Stimulated activated CD8-positive, alpha-beta memory T cell treated with anti-CD3 and anti-CD28 coated beads, Interleukin-12 subunit alpha, Interleukin-12 subunit beta, amount 100 ng/mL, for 24 hours (primary cell): ENCODE results near the gene CCR1.
"Not testable (repeated sequence)": the region's sequence is repeated elsewhere in the genome, so short reads cannot be mapped to it uniquely, and the experiment has no call there.

Experiments
- DNase-seq: peaks from one replicate; pipeline ENCODE4 v3.0.0-alpha.2; 2020; ENCODE audit errors: extremely low read depth

Gene CCR1

DNA sequence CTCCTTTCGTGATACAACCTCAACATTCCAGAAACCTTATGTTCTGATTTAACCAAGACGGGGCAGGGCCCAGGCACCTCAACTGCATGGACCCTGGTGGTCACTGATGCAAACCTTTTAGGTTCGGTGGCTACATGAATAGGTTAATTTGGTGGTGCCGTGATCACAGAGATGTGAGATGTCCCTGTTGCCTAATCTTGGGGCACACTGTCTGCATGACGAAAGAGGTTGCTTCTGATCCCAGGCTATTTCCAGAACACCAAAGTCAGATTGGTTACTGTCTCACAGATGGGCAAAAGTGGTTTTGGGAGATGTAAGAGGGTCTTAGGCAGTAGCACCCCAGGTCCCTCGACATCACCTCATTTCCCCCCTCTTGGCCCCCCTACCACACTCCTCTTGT, 4.0 kb upstream of the CCR1 start:
- no peak for DNase-seq

DNA sequence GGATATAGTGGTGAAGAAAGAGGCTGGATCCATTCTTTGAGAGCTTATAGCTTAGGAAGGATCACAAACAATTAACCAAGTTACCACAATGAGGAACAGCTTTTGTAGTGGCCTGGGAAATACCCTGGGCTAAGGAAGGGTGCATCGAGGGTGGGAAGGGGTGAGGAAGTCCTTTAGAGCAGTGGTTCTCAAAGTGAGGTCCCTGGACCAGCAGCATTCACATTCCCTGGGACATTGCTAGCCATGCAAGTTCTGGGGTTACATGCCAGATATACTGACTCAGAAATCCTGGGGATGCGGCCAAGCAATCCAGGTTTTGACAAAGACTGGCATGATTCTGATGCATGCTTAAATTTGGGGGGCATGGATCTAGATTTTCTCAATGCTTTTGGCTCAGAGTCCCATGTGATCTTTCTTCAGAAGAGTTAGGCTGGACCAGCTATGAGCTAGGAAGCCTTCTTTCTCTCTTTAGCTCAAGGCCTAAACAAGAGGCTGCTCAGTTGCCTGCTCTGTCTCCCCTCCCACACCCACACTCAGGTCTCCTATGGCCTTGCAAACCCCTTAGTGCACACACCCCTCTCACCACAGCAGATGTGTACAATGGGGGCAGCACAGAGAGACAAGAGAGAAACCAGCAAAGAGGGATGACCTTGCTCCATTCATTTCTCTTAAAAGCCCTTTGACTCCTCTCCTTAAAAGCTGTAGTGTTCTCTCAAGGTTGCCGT, 1.8 kb upstream of the CCR1 start:
- DNase-seq = no peak

DNA sequence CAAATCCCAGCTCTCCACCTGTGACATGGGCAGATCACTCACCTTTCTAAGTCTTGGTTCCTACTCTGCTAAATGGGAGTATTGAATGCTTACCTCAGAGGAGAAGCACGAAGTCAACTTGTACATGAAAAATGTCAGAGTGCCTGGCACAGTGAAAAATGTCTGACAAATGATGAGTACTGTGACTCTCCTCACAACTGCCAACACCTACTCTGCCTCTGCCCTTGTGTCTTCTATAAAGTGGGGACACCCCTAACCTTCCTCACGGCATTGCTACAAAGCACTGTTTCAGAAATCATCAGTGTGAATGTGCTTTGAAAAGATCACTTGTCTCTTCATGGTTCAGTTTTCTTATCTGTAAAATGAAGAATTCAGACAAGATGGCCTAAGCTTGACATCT, 940 bp upstream of the CCR1 start:
- no peak for DNase-seq

DNA sequence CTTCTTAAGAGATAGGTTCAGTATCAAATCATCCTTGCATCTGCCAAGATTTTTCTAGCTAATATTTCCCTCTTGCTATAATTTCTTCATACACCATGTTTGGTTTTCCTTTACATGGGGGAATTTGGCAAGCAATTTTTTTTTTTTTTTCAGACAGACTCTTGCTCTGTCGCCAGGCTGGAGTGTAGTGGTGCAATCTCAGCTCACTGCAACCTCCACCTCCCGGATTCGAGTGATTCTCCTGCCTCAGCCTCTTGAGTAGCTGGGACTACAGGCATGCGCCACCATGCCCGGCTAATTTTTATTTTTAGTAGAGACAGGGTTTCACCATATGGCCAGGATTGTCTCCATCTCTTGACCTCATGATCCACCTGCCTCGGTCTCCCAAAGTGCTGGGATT, 599 bp downstream of the CCR1 start:
- DNase-seq = not testable (repeated sequence)

DNA sequence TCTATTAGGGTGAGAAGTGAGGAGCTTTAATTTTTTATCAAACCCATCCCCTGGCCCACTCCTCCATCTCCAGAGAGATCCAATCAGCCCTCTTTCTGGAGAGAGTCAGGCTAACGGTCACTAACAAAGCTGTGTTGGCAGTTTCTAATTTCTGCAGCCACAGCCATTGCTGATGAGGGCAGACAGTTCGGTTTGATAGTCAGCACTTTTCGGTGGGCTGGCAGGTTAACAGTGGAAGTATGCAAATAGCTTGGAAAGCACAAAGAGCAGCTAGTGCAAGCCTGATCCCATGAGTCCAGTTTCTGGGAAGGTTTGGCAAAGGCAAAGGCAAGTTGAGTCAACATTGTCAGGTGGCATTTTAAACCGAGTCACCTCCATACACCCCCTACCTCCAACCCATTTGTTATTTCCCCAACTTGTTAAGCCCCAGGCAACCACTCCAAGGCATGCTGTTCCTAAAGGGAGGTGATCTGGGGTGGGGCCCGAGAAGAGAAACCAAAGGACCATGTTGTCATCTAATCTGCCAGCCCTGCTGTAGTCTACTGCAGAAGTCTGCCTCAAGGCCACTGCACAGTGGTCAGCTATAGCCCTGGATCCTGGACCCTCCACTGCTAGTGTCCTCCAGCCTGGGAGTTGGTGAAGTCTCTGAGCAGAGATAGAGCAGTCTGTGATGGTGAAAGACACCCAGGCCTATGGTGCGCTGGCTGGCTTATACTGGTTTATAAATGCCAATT, 1.7 kb downstream of the CCR1 start:
- no peak for DNase-seq

DNA sequence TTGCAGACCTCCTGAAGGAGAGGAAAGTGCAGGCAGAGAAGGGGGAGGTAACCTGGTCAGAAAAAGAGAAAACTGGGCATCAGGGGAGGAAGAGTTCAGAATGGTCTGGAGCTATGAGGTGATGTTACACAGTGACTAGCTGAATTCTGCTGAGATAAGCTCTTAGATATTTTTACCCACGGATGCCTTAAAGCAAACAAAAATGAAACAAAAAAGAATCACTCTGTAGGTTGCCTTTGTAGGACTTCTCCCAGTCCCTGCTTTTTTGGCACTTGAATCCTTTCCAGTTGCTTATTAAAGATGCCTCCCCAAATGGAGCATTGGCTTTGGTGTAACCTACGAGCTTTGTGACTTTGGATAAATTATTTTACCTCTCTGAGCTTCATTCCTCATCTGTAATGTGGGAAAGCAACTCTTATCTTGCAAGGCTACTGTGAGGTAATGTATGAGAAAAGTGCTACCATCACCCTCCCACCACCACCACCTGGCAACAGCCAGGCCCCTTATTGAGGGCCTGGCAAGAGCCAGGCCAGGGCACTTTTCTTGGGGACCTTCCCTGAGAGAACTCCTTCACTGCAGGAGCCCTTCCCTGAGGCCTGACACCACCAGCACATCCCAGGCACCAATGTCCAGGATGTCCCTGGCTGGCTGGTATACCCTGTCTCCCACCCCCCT, 2.7 kb downstream of the CCR1 start:
- DNase-seq = no peak

DNA sequence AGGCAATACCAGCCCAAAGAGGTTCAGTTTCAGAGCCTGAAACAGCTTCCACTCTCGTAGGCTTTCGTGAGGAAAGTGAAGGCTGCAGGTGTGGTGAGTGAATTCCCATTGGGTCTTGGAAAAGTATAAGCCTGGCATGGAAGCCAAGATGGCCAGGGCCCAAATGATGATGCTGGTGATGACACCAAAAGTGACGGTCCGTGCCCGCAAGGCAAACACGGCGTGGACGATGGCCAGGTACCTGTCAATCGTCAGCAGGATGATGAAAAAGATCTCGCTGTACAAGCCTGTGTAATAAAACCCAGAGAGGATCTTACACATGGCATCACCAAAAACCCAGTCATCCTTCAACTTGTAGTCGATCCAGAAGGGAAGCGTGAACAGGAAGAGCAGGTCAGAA, 4.4 kb downstream of the CCR1 start:
- no peak for DNase-seq

DNA sequence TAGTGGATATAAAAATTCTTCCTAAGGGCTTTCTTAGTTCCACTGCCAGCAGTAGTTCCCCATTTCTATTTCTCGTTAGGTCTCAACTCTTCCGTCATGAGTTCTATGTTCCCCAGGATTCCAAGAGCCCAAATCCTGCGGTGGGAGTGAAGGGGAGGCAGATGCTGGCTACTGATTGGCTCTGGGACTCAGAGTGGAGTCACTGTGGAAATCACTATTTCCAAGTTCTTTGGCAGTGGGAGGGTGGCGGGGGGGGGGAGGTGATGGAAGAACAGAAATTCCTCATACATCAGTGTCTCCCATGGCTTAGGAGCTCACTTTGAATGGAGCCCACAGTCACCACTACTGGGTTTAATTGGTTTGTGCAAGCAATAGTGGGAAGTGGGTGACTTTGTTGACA, 5.6 kb downstream of the CCR1 start:
- DNase-seq = no peak

DNA sequence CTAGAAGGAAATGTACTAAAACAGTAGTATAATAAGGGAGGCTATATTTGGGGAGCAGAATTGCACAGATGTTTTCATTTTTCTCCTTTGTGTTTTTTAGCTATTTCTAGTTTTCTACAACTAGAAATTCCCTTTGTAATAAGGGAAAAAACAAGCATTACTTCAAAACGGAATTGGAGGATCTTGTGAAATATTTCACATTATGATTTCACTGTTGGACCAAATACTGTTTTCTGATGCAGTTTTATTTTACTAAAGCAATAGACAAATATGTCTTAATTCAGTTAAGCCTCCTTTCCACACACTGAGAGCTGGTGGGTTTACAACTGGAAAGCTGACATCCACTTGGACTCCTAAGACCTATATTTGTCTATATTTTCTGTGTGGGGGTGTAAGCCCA, 7.3 kb downstream of the CCR1 start:
- no peak for DNase-seq

DNA sequence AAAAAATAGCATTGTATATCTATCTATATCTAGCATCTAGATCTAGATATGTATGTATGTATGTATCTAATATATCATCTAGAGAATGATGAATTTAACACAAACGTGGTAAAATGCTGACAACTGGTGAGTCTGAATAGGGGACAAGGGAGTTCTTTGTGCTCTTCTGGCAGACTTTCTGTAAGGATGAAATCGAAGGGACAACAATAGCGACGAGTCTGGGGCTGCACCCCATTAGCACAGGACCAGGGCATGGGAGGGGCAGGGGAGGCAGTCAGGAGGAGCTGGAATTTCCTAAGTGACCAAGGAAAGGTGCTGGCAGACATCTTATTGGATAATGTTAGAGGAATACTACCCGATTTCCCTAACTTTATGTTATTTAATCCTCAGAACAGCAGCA, 7.9 kb downstream of the CCR1 start:
- DNase-seq = no peak

DNA sequence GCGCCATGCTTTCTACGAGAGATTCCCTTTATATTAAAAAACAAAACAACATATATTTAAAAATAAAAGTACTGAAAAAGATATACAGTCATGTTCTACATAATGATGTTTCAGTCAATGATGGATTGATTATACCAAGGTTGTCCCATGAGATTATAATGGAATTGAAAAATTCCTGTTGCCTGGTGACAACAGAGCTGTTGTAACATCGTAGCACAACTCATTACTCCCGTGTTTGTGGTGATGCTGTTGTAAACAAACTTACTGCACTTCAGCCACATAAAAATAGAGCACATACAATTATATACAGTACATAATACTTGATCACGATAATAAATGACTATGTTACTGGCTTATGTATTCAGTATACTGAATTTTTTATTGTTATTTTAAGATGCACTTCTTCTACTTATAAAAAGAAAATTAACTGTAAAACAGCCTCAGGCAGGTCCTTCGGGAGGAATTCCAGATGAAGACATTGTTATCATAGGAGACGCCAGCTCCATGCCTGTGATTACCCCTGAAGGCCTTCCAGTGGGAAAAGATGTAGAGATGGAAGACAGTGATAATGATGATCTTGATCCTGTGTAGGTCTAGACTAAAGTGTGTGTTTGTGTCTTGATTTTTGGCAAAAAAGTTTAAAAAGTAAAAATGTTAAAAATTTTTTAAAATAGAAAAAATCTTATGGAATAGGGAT, 11.7 kb downstream of the CCR1 start:
- no peak for DNase-seq

DNA sequence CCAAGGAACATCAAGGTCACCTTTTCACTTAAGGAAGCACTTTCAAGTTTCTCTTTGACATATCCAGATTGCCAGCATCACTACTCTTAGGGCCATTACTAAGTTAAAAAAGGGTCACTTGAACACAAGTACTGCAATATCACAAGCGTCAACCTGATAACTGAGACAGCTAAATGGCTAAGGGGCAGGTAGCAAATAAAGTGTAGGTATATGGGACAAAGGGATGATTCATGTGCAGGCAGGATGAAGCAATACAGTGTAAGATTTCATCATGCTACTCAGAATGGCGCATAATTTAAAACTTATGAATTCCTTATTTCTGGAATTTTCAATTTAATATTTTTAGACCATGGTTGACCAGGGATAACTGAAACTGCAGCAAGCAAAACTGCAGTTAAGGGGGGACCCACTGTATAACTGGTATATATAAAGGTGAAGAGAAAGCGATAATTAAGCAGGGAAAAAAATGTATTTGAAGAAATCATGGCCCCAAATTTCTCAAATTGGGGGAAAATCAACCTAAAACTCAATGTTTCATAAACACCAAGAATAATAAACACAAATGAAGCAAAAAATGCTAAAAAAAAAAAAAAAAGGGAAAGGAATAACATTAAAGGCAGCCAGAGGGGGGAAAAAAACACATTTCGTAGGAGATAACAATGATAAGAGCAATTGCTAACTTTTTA, 13.1 kb downstream of the CCR1 start:
- DNase-seq = no peak

DNA sequence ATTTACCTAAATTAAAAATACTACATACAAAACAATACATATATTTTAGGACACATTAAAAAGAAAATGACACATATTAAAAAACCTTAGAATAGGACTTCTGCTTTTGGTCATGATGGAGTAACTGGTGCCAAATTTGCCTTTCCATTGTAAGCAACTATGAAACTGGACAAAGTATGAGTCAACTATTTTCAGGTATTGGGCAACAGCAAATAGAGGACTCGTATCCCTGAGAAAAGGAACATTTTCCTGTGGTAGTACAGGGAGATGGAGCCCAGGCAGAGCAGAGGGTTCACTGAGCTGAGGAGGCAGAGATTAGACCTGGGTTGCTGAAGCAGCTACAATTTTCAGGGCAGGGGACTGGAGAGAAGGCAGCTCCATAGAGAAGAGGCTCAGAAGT, 14.7 kb downstream of the CCR1 start:
- no peak for DNase-seq

DNA sequence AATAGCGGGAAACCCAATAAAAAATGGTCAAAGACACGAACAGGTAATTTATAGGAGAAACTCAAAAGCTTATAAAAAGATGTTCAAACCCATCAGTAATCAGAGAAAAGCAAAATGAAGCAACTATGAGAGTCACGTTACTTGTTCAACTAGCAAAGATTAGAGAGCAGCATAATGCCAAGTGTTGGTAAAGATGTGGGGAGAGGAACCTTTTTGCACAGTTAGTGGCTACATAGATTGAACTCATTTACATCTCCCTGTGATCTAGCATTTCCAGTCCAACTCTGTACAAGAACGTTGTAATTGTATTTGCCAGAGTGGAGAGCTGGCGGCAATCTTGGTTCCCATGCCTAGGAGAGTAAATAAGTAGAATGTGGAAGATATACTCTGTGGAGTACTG, 15.2 kb downstream of the CCR1 start:
- DNase-seq = no peak

DNA sequence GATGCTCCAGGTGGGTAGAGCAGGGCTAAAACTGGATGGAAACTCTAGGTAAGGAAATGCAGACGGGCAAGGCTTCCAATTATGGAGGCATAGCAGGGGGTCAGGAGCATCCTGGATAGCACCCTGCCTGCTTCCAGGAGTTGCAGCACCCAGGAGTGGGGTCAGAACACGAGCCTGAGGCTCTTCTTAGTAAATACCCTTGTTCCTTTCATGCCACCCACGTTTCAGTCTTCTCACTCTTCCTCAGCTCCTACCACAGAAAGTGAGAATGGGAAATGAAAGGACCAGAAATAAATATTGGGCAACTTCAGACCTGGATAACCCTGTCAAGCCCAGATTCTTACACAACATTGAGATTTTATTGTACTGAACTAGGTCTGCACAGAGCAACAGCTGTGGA, 16.4 kb downstream of the CCR1 start:
- DNase-seq = no peak

DNA sequence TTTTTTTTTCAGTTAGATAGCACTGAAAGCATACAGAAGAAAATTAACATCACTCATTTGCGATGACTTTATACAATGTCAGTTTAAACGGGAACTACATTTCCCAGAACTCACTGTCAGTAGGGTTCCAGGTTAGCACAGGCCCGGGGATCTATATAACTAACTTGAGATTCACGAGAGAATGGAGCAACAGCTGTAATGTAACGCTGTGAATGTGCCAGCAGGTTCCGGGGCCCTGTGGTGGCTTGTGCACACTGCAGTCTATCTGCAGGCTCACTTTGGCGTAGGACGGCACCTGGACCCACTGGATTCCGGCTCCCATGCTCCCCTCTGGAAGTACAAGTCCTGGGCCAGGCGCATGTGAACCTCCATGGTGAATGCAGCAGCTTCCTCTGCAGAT, 19.4 kb downstream of the CCR1 start:
- no peak for DNase-seq

DNA sequence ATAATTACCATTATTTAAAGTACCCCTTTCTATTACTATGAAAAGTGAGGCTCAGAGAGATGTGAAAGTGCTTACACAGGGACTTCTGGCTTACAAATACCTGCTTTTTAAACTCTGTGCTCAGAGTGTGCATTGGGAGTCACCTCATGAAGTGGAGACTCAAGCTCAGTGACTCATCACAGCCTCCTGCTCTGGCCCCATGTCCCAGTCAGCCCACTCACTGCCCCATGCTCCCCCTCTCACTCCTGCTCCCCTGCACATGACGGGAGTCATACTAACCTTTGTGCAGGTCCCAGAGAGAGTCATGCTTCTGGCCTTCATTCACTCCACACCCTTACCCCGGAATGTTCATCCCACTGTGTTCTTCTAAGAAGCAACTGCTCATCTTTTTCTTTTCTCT, 20.2 kb downstream of the CCR1 start:
- DNase-seq = no peak

DNA sequence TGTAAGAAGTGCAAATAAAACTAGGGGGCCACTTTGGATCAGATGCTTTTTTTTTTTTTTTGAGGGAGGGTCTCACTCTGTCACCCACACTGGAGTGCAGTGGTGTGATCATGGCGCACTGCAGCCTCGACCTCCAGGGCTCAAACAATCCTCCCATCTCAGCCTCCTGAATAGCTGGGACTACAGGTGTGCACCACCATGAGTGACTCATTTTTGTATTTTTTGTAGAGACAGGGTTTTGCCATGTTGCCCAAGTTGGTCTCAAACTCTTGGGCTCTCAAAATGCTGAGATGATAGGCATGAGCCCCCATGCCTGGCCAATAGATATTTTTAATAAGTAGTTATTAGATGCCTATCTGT, 20.8 kb downstream of the CCR1 start:
- DNase-seq = no peak

DNA sequence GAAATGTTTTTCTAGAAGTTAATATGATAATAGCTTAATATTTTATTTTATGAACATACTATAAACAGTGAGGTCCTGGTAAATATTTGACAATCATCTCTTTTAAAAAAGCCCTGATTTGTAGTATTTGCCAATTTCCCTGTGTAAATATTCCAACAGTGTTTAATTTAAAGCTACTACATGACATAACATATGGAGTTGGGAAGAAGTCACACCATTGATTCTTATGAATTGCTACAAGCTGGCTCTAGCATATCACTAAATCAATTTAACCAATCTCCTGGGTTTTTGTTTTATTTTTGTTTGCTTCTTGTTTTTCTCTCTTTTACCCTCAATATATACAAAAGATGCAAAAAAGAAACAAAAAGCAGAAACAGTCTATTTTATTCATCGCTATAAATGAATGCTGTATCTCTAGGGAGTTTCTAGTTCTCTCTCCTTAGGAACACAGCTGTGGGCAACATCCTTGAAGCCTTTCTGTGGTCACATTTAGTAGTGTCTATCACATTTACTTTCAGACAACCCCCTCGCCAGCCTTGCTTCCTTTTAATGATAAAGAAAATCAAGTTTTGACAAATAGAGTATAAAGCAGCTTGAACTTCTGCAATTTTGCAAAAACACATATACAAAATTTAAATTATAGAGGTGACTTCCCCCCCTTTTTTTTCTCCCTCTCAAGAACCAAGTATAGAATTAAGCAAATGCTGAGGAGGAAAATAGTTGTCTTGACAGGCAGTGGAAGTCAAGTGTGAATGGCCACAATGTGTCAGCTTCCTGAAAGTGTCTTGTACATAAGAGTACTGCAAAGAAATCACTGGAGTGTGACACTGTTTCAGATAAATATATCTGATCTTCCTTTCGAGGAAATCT, 21.4 kb downstream of the CCR1 start:
- no peak for DNase-seq

DNA sequence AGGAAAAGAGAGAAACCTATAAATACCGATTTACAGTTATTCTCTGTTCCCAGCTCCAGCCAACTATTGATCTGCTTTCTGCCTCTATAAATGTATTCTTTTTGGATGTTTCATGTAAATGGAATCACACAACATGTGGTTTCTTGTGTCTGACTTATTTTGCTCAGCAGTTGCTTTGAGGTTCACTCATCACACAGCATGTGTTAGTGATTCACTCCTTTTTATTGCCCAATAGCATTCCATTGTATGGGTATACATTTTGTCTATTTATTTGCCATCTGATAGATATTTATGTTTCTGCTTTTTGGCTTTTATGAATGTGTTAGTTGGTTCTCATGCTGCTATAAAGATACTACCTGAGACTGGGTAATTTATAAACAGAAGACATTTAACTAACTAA, 23.6 kb downstream of the CCR1 start:
- no peak for DNase-seq

DNA sequence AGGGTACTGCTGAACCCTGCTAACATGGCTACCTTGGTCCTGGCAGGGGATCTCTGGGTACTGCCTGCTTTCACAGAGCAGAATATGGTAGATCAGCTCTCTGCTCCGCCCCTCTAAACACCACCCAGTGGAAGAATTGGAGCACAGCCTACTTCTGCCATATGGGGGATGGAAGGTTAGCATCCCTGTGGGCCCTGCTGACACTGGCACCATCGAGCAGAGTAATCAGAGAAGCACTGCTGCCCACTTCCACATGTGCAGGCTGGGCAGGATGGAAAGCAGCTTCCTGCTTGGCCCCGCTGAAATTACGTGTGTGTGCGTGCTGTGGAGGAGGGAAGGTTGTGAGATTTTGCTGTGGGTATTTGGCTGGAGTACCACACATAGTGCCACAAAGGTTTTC, 24.8 kb downstream of the CCR1 start:
- DNase-seq = no peak
